Iris pigment epithelial cell (primary cell): ENCODE results near the gene RNF220.
A peak's percentile ranks its signal among the peaks of the same experiment; 100 is the strongest.

Experiments
- DNase-seq: peaks from one replicate; pipeline ENCODE4 v3.0.0-alpha.2; 2011; ENCODE audit warnings: low read depth

RNF220 gene

GRCh38 chr1:44405031-44405797, at the start of gene RNF220:
RNF220 (plus strand) TSS chr1:44405255.
- DNase-seq, result peak; percentile 59

GRCh38 chr1:44355582-44356305, 49.3 kb upstream of the RNF220 start:
- DNase-seq, result no peak

DNA sequence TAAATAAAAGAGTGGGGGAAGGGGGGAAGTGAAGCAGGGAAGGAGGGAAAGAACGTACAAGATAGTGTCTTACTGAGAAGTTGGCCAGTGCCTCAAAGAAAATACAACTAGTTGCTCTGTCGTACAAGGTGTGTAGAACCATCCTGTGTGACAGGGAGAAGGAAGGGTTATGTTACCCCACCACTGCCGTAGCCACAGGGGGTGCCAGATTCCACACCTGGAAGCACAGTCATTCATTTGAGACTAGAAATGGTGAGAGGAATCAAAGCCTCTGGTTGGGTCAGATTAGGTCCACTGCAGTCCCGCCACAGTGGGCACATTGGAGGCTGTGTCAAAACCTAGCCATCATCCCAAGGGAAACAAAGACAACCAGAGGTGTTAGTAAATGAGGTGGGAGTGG, 47.3 kb upstream of the RNF220 start:
- no peak for DNase-seq

DNA sequence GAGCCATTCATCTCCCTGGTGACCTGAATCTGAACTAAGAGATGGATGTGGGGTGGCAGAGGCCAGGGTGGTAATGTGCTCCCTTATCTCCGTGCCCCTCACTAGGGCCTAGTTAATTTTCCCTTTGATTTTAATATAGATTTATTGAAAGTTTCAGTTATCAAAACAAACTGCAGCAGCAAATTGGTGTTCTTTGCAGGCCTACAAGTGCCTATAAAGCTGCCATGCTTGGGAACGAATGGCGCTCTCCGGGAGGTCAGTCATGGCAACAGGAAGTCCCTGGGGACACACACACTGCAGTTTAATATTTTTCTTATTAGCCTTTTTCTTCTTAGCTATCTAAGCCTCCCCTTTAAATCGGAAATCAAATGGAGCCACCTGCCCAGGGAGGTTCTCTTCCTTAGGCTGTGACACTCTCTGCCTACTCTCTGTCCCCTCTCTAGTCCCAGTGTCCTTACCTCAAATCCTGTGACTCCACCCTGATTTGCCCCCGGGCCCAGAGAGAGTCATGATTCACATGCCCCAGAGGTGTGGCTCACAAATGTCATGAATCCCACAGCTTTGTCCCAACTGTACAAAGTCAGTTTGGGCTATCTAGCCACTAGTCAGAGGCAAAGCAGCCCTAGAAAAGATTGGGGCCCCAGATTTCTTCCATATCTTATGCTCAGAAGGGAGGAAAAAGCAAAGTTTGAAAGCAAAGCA, 45.7 kb upstream of the RNF220 start:
- no peak for DNase-seq

GRCh38 chr1:44361478-44361877, 43.6 kb upstream of the RNF220 start:
- peak; percentile 13 for DNase-seq

GRCh38 chr1:44366371-44366975, 38.6 kb upstream of the RNF220 start:
- DNase-seq, result no peak

DNA sequence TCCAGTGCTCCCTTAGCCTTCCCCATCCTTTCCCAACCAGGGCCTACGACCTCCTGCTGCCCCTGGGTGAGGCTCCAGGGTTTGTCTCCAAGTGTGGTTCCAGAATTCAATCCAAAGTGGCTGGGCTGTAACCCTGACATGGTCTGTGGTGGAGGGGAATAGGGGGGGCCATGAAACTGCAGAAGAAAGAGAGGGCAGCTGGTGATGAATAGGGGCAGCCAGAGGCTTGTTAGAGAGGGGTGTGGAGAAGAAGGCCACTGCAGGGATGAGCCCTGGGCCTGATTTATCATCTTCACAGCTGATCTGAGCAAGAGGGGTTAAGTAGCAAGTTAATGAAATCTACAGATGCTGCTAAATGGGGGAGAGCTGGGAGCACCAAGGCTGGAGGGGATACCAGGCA, 37.1 kb upstream of the RNF220 start:
- DNase-seq, result no peak

- DNase-seq, result no peak
These were observed 36.4 kb upstream of the RNF220 start for GRCh38 chr1:44368471-44369151.

- DNase-seq, result no peak
These were observed 33.8 kb upstream of the RNF220 start for GRCh38 chr1:44371206-44371605.

GRCh38 chr1:44375547-44375946, 29.5 kb upstream of the RNF220 start:
- DNase-seq, result no peak

DNA sequence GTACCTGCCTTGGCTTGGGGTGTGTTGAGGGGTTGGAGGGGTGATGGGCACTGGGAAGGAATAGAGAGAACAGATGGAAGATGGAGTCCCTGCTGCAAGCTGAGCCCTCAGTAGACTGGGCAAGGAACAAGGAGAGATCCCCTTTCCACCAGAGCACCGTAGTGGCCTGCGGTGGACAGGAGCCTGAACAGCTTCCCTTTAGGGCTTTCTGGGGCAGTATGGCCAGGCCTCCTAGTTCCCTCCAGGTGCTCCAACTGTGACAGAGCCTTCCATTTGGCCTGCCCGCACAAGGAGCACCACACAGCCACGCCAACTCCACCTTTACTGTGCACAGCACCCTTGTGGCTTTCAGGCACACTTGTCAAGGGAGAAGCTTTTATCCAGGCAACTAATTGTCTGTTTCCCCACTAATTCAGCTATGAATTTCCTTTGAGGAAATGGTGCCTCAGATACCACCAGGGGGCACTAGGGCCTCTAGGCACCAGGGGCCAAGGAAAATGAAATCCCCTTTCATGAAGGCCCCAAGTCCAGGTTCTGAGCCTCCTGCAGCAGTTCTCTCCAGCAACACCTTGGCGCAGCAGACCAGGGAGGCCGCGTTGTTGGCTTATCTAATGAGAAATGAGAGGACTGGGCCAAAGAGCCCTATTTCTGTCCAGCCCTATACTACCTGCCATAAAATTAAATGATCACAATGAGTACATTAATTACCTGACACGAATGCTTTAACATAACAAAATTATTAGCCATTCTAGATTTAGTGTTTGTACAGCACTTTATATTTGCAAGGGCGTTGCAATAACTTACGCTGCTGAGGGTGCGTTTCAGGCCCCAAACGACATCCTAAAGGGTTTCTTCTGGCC, 26.9 kb upstream of the RNF220 start:
- DNase-seq, result peak; percentile 50

- no peak for DNase-seq
These were observed 24.3 kb upstream of the RNF220 start for GRCh38 chr1:44380666-44381177.

DNA sequence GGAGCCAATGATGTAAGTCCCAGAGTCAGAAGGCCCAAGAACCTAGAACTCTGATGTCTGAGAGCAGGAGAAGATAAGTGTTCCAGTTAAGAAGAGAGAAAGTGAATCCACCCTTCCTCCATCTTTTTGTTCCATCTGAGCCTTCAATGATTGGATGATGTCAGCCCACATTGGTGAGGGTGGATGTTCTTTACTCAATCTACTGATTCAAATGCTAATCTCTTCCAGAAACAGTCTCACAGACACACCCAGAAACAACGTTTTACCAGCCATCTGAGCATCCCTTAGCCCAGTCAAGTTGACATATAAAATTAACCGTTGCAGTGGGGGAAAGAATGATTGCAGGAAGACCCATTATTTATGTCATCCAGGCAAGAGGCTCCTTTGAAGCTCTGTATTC, 16.5 kb upstream of the RNF220 start:
- no peak for DNase-seq

DNA sequence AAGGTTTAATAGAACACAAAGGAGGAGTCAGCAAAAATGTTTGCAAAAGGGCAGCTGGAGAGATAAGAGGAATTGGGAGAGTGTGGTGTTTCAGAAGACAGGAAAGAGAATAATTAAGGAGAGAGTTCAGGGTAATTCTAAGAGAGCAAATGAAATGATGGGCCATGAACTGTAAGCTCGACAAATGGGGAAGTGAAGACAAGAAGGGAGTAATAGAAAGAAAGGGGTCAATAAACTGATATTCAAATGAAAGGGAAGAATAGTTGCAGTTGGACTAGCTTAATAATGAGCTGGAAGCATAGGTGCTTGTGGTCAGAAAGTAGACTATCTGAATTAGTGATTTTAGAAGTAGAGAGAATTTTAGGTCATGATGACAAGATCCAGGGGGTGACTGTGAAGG, 15.6 kb upstream of the RNF220 start:
- no peak for DNase-seq

DNA sequence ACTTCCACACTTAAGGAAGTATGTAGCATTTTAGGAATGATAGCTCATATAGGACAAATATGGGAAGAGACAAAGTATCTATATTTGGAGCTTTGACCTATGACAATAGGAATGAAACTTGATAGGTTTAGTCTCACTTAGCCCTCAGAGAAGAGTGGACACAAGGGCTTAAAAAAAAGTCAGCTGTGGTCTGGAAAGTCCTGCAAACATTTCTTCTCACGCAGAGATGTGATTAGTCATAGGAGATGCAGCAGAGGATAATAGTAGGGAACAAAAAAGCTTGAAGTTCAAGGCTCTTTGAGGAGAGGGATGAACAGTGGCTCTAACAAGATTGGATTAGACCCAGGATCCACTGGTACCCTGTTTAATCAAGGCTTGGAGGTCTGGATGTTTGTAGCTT, 14.8 kb upstream of the RNF220 start:
- peak; percentile 85 for DNase-seq

GRCh38 chr1:44401256-44402228, 3.5 kb upstream of the RNF220 start:
- no peak for DNase-seq

DNA sequence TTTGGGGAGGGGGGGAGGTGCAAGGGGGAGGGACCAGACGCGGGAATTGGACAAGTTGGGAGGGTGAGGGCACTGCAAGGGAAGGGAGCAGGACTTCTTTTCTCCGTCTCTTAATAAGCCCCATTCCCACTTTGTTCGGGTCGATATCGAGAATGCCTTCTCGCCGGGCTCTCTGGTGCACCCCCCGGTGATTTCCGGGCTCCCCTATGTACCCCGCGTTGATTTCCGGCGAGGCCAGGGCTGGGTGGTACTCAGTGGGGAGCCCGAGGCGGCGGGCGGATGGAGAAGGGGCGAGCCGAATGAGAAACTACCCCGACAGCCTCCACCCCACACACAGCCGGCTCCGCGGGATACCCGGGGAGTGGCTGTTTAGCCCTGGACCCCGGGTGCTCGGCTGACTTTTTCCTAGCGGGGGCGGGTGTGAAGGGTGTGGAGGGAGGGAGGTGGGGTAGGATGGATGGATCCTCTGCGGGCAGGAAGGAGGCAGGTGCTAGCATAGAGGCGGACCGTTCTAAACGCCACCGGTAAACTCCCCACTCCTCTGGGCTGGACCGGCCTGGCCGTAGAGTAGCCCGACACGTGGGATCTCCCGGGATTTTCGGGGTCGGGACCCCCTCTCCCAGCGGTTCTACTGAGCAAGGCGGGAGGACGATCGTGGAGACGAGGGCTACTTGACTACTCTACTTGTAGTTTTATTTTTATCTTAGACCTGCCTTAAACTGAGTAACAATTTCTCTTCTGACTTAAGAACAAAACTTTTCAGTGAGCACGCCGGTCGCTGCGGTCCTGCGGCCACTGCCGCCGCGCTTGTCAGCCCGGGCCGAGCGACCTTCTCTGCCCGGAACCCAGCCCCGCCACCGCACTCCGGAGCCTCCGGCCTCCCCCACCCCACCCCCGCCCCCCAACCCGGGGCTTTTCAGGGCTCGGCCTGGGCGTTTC, 1.0 kb downstream of the RNF220 start:
- DNase-seq, result no peak

GRCh38 chr1:44406737-44407429, 1.8 kb downstream of the RNF220 start:
- no peak for DNase-seq
